Activated CD8-positive, alpha-beta memory T cell treated with anti-CD3 and anti-CD28 coated beads, Interleukin-2, amount 10 ng/mL, durations not matched to agents 7 days and 5 days (primary cell): ENCODE data around the gene RUNX3. TPM values are rescaled to one million over a fixed set of nuclear protein-coding genes. Genes with fewer than 3 reads are reported as not detected.

Experiments used
- ATAC-seq: fragments of 150-1000 bp; cut with Tn5 transposase; one replicate; pipeline ENCODE4 v1.10.0; 2021; ENCODE audit warnings: moderate library complexity
- CTCF ChIA-PET: fragments of 350-600 bp; sonication (Branson Sonifier 250); formaldehyde crosslinking; loops from one replicate; lab custom pipeline; 2021; ENCODE audit warnings: antibody characterized with exemption; lab: Charles Lee
- DNase-seq: peaks from one replicate; pipeline ENCODE4 v3.0.0-alpha.2; 2020
- H3K27ac Mint-ChIP-seq: one replicate; pipeline ENCODE4 v1.8.0; 2021; ENCODE audit warnings: mild to moderate bottlenecking, mixed read lengths
- H3K27me3 Mint-ChIP-seq: one replicate; pipeline ENCODE4 v1.8.0; 2021; ENCODE audit warnings: mixed read lengths
- H3K36me3 Mint-ChIP-seq: one replicate; pipeline ENCODE4 v1.8.0; 2021; ENCODE audit warnings: mild to moderate bottlenecking, mixed read lengths
- H3K4me1 Mint-ChIP-seq: one replicate; pipeline ENCODE4 v1.8.0; 2021; ENCODE audit warnings: mixed read lengths
- H3K4me3 Mint-ChIP-seq: one replicate; pipeline ENCODE4 v1.8.0; 2021; ENCODE audit warnings: mild to moderate bottlenecking, moderate library complexity, mixed read lengths
- H3K9me3 Mint-ChIP-seq: one replicate; pipeline ENCODE4 v1.8.0; 2022; ENCODE audit warnings: low read depth, mixed read lengths
- total RNA-seq, 2 experiments: library from RNA; stranded (reverse); gene quantifications; one replicate each; pipeline ENCODE4 v1.2.3, GENCODE V29; 2021

Gene RUNX3
- total RNA-seq, 2 experiments from 2014 or later: 224 to 246 TPM

DNA sequence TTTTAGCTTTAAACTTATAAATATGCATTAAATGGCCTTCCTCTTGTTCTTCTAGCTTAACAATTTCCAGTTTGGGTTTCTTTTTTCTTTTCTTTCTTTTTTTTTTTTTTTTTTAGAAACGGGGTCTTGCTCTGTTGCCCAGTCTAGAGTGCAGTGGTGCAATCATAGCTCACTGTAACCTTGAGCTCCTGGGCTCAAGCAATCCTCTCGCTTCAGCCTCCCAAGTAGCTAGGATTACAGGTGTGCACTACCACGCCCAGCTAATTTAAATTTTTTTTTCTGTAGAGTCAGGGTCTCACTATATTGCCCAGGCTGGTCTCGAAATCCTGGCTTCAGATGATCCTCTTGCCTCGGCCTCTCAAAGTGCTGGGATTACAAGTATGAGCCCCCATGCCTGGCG lies 37.9 kb upstream of the RUNX3 start:
- Mint-ChIP-seq H3K36me3 (peaks cover 22% of the 10 kb centered on the region), H3K27me3 (no peaks in the 10 kb centered on the region), H3K9me3 (no peaks in the 10 kb centered on the region), H3K4me3 (no peak overlapping the region), H3K27ac (no peak overlapping the region), H3K4me1 (peaks cover 72% of the 10 kb centered on the region)
- DNase-seq (no peak), ATAC-seq (no peak)
- CTCF ChIA-PET: interaction anchor here (1.1 to 17.9 kb wide), 9 partner anchors 12 to 131 kb away, joined by 3 to 338 read pairs (median 8); no protein-coding TSS in a partner anchor

DNA sequence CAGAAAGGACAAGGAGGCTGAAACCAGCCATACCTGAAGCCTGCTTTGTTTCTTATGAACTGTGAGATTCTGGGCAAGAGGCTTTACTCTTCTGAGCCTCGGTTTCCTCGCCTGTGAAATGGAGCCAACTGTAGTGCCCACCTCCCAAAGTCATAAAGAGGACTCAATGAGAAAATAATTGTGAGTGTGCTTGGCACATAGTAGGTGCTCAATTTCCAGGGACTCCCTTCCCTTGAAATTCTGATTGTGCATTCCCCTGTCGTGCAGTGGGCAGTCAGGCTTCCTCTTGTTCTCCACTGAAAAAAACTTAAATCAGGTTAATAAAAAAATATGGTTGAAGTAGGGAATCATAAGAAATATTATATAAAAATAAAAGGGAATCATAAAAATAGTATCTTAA lies 37.5 kb upstream of the RUNX3 start:
- Mint-ChIP-seq H3K27me3 (no peaks in the 10 kb centered on the region), H3K27ac (peak overlapping the region; percentile 92), H3K4me3 (no peak overlapping the region), H3K9me3 (no peaks in the 10 kb centered on the region), H3K4me1 (peaks cover 68% of the 10 kb centered on the region), H3K36me3 (peaks cover 23% of the 10 kb centered on the region)
- no peak for DNase-seq
- CTCF ChIA-PET: interaction anchor here (1.1 to 17.9 kb wide), 11 partner anchors 13 to 131 kb away, joined by 3 to 338 read pairs (median 5); no protein-coding TSS in a partner anchor
- ATAC-seq: no peak

DNA sequence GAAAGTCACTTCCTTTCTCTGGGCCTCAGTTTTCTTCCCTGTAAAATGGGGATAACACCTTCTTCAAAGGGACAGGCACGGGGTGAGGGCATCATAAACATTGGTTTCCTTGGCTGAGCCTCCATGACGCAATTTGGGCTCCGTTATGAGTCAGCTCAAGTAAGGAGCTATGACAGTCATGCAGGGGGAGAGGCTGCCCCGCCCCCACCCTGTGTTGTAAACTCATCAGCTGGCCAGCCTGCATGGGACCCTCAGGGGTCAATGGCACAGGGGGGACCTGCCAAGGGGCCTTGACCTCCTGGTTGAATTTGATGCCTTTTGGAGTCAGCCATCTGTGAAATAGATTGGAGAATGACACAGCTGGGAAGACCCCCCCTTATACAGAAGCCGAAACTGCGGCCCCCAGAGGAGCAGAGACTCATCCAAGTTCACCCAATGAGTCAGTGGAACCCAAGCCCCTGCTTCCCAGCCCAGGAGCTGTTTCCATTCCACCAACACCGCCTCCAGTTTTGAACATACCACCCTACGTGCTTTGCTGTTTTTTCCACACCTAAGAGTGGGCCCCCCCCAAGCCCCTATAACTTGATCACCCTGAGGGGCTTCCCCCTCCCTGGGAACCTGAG lies 36.8 kb upstream of the RUNX3 start:
- peak; percentile 96 for DNase-seq
- Mint-ChIP-seq H3K27ac (peak overlapping the region; percentile 92), H3K4me3 (peak overlapping the region; percentile 25), H3K9me3 (no peaks in the 10 kb centered on the region), H3K36me3 (peaks cover 30% of the 10 kb centered on the region), H3K4me1 (peaks cover 62% of the 10 kb centered on the region), H3K27me3 (no peaks in the 10 kb centered on the region)
- CTCF ChIA-PET: interaction anchor here (0.8 to 17.9 kb wide), 12 partner anchors 8 to 132 kb away, joined by 3 to 338 read pairs (median 6); no protein-coding TSS in a partner anchor
- ATAC-seq: peak; percentile 40

DNA sequence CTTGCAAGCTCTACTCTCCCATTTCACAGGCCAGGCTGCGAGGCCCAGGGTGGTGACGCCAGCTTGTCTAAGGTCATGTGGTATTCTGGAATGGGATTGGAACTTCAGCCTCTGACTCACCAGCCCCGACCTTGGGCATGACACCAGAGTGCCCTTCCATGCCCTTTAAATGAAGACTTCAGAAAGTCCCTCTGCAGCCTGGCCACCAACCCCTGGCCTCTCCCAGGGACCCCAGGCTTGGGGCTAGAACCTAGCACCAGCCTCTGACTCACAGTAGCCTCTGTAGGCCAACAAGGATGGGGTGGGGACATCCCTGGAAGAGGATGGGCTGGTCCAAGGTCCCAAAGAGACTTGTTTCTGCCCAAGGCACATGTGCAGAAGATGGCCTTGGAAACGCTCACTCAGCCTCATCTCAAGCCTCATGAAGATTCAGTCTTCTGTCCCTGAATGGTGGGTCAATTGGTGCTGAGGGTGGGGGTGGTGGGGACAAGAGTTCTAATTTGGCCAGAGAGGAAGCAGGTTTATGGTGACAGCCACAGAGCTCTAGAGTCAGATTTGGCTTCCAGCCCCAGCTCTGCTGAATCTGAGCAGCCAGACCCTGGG lies 36.1 kb upstream of the RUNX3 start:
- Mint-ChIP-seq H3K4me3 (peak overlapping the region; percentile 89), H3K4me1 (peaks cover 58% of the 10 kb centered on the region), H3K27ac (peak overlapping the region; percentile 92), H3K27me3 (no peaks in the 10 kb centered on the region), H3K9me3 (no peaks in the 10 kb centered on the region), H3K36me3 (peaks cover 36% of the 10 kb centered on the region)
- peak; percentile 0 for ATAC-seq
- DNase-seq: peak; percentile 70
- CTCF ChIA-PET: interaction anchor here (0.8 to 17.9 kb wide), 12 partner anchors 8 to 133 kb away, joined by 3 to 338 read pairs (median 8); no protein-coding TSS in a partner anchor

DNA sequence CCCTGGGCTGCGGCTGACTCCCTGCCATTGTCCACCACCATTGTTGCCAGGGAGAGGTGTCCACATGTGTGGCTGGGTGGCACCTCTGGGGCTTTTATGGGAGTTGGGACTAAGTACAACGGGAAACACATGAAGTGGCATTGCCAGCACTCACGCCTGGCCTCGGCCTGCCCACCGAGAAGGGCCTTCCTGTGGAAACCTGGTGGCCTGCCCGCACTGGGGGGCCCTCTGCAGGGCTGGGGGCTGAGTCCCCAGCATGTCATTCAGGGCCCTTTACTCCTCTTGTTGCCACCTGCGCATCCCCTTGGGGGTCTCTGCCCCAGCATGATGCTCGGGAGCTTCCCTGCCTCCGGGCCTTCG lies 35.5 kb upstream of the RUNX3 start:
- no peaks in the 10 kb centered on the region for H3K27me3 Mint-ChIP-seq
- peak overlapping the region; percentile 92 for H3K27ac Mint-ChIP-seq
- H3K36me3 Mint-ChIP-seq: peaks cover 43% of the 10 kb centered on the region
- H3K9me3 Mint-ChIP-seq: no peaks in the 10 kb centered on the region
- CTCF ChIA-PET: interaction anchor here (0.7 to 17.9 kb wide), 17 partner anchors 9 to 133 kb away, joined by 3 to 338 read pairs (median 6); partner anchors contain the start of gene RUNX3
- H3K4me1 Mint-ChIP-seq: peaks cover 56% of the 10 kb centered on the region
- ATAC-seq: no peak
- peak overlapping the region; percentile 89 for H3K4me3 Mint-ChIP-seq
- no peak for DNase-seq

DNA sequence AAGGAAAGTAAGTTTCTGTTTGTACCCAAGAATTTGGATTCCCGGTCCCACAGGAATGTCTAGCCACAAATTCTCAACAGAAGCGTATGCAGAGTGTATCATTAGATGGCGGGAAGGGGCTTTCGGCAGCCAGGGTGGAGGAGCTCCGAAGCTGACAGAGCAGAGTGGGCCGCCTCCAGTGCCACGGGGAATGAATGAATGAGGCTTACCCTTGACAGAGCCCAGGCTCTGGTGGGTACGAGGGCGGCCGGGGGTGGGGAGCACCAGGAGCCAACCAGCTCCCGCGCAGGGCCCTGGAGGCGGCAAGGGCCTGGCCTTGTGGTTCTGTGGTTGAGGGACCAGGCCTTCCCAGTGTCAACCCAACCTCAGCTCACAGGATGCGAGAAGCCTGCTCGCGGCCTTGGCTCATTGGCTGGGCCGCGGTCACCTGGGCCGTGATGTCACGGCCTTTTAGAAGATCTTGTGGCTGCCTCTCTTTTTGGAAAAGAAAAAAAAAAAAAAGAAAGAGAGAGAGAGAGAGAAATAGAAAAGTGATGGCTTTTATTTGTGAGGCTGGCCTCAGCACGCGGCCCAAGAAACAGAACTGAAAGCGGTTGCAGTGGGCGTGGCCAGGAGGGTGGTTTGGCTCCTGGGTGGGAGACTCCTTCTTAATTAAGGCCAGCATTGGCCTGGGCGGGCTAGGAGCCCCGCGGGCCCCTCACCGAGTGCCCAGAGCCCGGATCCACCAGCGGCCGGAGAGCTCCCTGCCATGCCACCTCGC lies 34.9 kb upstream of the RUNX3 start:
- peak overlapping the region; percentile 89 for H3K4me3 Mint-ChIP-seq
- H3K4me1 Mint-ChIP-seq: peaks cover 56% of the 10 kb centered on the region
- peak; percentile 70 for ATAC-seq
- H3K27me3 Mint-ChIP-seq: no peaks in the 10 kb centered on the region
- CTCF ChIA-PET: interaction anchor here (0.7 to 17.9 kb wide), 21 partner anchors 8 to 134 kb away, joined by 3 to 338 read pairs (median 6); partner anchors contain the start of gene RUNX3
- peak overlapping the region; percentile 92 for H3K27ac Mint-ChIP-seq
- peak; percentile 99 for DNase-seq
- H3K9me3 Mint-ChIP-seq: no peaks in the 10 kb centered on the region
- peaks cover 48% of the 10 kb centered on the region for H3K36me3 Mint-ChIP-seq

DNA sequence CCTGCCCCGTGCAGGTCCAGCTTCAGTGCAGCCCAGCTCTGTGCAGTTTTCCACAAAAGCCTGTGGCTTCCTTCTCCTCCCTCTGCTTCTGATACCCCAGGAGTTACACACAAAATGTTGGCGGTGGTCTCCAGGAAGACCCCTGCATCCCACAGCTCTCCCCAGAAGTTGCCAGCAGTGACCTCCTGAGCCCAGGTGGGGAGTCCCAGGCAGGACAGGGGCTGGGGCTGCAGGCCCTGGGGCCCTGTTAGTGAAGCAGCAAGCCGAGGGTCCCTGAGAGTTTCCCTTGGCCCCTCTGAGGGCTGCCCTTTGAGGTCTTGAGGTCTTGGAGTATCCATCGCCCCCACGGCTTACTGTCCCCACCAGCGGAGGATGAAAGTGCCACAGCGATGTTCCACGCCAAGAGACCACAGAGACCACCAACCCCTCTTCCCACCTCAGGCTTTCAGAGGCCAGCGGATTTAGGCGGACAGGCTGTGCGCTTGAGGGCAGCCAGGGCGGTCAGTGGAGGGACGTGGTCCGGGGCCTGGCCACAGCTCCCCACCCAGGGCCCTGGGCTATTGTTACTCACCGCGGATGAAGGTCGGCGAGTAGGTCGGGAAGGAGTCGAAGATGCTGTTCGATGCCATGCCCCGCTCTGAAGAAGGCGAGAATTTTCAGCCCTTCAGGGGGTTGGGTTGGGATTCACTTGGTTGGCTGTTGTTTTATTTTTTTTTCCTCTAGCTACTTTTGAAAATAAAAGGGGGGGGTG lies 34.0 kb upstream of the RUNX3 start:
- CTCF ChIA-PET: interaction anchor here (0.9 to 17.9 kb wide), 21 partner anchors 9 to 135 kb away, joined by 3 to 338 read pairs (median 5); partner anchors contain the start of gene RUNX3
- H3K27ac Mint-ChIP-seq: peak overlapping the region; percentile 92
- no peaks in the 10 kb centered on the region for H3K9me3 Mint-ChIP-seq
- H3K27me3 Mint-ChIP-seq: no peaks in the 10 kb centered on the region
- peaks cover 57% of the 10 kb centered on the region for H3K36me3 Mint-ChIP-seq
- no peak for ATAC-seq
- H3K4me1 Mint-ChIP-seq: peaks cover 59% of the 10 kb centered on the region
- peak; percentile 48 for DNase-seq
- peak overlapping the region; percentile 89 for H3K4me3 Mint-ChIP-seq

GRCh38 chr1:24963099-24963872 lies 33.2 kb upstream of the RUNX3 start:
- no peaks in the 10 kb centered on the region for H3K27me3 Mint-ChIP-seq
- peak overlapping the region; percentile 89 for H3K4me3 Mint-ChIP-seq
- H3K9me3 Mint-ChIP-seq: no peaks in the 10 kb centered on the region
- CTCF ChIA-PET: interaction anchor here (1.0 to 17.9 kb wide), 12 partner anchors 11 to 135 kb away, joined by 3 to 338 read pairs (median 21); partner anchors contain the start of gene RUNX3
- peaks cover 58% of the 10 kb centered on the region for H3K4me1 Mint-ChIP-seq
- H3K36me3 Mint-ChIP-seq: peaks cover 65% of the 10 kb centered on the region
- peak; percentile 6 for ATAC-seq
- DNase-seq: peak; percentile 79
- peak overlapping the region; percentile 92 for H3K27ac Mint-ChIP-seq

DNA sequence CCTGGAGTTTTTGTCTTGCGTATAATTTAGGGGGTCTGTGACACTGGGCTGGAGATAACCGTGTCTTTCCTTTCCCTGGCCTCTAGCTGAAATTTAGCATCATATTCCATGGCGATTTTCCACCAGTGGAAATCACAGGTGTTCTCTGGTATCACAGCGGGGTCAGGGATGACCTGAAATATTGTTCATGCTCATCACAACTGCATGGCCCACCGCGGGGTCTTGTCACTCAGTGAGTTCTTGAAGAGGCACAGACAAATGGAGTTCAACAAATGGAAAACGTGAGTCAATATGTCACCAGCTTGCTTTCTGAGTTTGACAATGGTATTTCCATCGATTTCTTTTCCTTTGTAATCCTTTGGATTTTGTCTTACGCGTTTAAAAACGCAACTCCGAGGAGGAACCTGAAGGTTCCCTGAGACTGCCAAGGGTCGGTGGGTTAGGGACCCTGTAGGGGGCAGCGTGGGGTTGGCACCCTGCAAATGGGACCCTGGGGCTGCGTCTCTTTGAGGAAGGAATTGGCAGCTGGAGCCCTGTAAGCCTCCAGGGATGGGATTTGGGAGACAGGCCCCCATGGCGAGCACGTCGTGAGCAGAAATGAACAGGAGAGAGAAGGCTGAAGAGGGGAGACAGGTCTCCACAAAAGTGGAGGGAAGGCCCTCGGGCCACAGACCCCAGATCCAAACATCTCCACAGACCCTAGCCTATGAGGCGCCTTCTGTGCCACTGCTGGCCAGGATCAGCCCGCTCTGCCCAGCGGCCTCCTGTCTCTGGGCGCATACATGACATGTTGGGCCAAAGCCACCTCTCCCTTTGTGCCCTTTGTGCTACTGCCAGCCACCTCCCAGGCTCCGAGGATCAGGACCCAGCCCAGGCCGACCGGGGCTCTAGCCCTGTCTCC lies 32.1 kb upstream of the RUNX3 start:
- peak; percentile 52 for DNase-seq
- H3K36me3 Mint-ChIP-seq: peaks cover 76% of the 10 kb centered on the region

GRCh38 chr1:24961334-24961733 lies 31.3 kb upstream of the RUNX3 start:
- CTCF ChIA-PET: interaction anchor here (1.4 to 17.9 kb wide), 7 partner anchors 10 to 137 kb away, joined by 4 to 338 read pairs (median 45); partner anchors contain the start of gene RUNX3
- H3K9me3 Mint-ChIP-seq: no peaks in the 10 kb centered on the region
- DNase-seq: peak; percentile 53
- peak overlapping the region; percentile 89 for H3K4me3 Mint-ChIP-seq
- ATAC-seq: no peak
- peaks cover 62% of the 10 kb centered on the region for H3K4me1 Mint-ChIP-seq
- H3K36me3 Mint-ChIP-seq: peaks cover 82% of the 10 kb centered on the region
- H3K27ac Mint-ChIP-seq: peak overlapping the region; percentile 92
- no peaks in the 10 kb centered on the region for H3K27me3 Mint-ChIP-seq

More for the DNA sequence above, 32.1 kb upstream of the RUNX3 start:
- Mint-ChIP-seq H3K4me3 (peak overlapping the region; percentile 89), H3K4me1 (peaks cover 62% of the 10 kb centered on the region), H3K27ac (peak overlapping the region; percentile 92), H3K9me3 (no peaks in the 10 kb centered on the region), H3K27me3 (no peaks in the 10 kb centered on the region)
- CTCF ChIA-PET: interaction anchor here (1.2 to 17.9 kb wide), 8 partner anchors 10 to 137 kb away, joined by 3 to 338 read pairs (median 56); partner anchors contain the start of gene RUNX3
- ATAC-seq: no peak
